ENCODE measurements around the gene PPP1R10. TPM values are rescaled to one million over a fixed set of nuclear protein-coding genes. Genes with fewer than 3 reads are reported as not detected.

The PPP1R10 gene
- polyA plus RNA-seq, 1 donor (not counting 4 experiments of a cell fraction or from before 2014, with no cell fraction given): 36.6 TPM

GRCh38 chr6:30625511-30625910 lies 8.5 kb upstream of the PPP1R10 start:
- no peak overlapping the region for H3K27ac ChIP-seq (ENCODE audit: control insufficient read depth, insufficient read depth, low read length)
- no peak overlapping the region for H3K4me3 ChIP-seq (ENCODE audit: control insufficient read depth in 2 of 3, extremely low read depth in 1 of 3, insufficient read depth in 2 of 3, low read depth in 1 of 3, low read length in 3 of 3)
- no peak for FAIRE-seq

GRCh38 chr6:30619561-30619960 lies 2.5 kb upstream of the PPP1R10 start:
- peaks cover under 1% of the 10 kb centered on the region for H3K9me1 ChIP-seq (ENCODE audit: control insufficient read depth, extremely low read depth, insufficient read depth, low read length)
- no peaks in the 10 kb centered on the region for H3K27me3 ChIP-seq (ENCODE audit: control insufficient read depth, extremely low read depth, insufficient read depth, low read length)
- H3K4me2 ChIP-seq (ENCODE audit: control insufficient read depth, extremely low read depth, insufficient read depth, low read depth, low read length): no peak overlapping the region
- no peak for TF ChIP-seq EZH2 (IDR thresholded peaks at IDR 0.05; ENCODE audit: low read length)
- TF ChIP-seq CTCF (optimal IDR thresholded peaks at IDR 0.05 in 1 of 3, IDR thresholded peaks at IDR 0.05 in 1 of 3, conservative IDR thresholded peaks at IDR 0.05 in 1 of 3; ENCODE audit: extremely low read depth in 1 of 3, insufficient read depth in 2 of 3, low read length in 3 of 3): no peak
- peaks cover 31% of the 10 kb centered on the region for H3K79me2 ChIP-seq (ENCODE audit: control insufficient read depth, insufficient read depth, low read length)
- H3K4me3 ChIP-seq (ENCODE audit: control insufficient read depth in 2 of 3, extremely low read depth in 1 of 3, insufficient read depth in 2 of 3, low read depth in 1 of 3, low read length in 3 of 3): no peak overlapping the region
- no peaks in the 10 kb centered on the region for H3K9me3 ChIP-seq (ENCODE audit: control insufficient read depth, low read depth, low read length)
- peaks cover 5% of the 10 kb centered on the region for H3K4me1 ChIP-seq (ENCODE audit: control insufficient read depth, extremely low read depth, insufficient read depth, low read length)
- H3K36me3 ChIP-seq (ENCODE audit: control insufficient read depth in 2 of 2, extremely low read depth in 1 of 2, insufficient read depth in 2 of 2, low read length in 2 of 2): peaks cover 19 to 29% of the 10 kb centered on the region in 2 experiments
- dilution Hi-C loops (cut with MboI; ENCODE audit: extremely low pct_ligation_motif_present, low sequenced_read_pairs): no loop called here
- DNase-seq (ENCODE audit: low read depth, low spot score) (no peak), FAIRE-seq (no peak)
- no peak overlapping the region for H3K27ac ChIP-seq (ENCODE audit: control insufficient read depth, insufficient read depth, low read length)
- H4K20me1 ChIP-seq (ENCODE audit: control insufficient read depth, extremely low read depth, insufficient read depth, low read length): no peaks in the 10 kb centered on the region
- no peak overlapping the region for H2AFZ ChIP-seq (ENCODE audit: control insufficient read depth, low read length)
- no peak overlapping the region for H3K9ac ChIP-seq (ENCODE audit: control insufficient read depth, extremely low read depth, insufficient read depth, low read length)

More at GRCh38 chr6:30625511-30625910, 8.5 kb upstream of the PPP1R10 start:
- DNase-seq (ENCODE audit: low read depth, low spot score): no peak
- no peak overlapping the region for H3K4me2 ChIP-seq (ENCODE audit: control insufficient read depth, extremely low read depth, insufficient read depth, low read depth, low read length)
- no peak overlapping the region for H2AFZ ChIP-seq (ENCODE audit: control insufficient read depth, low read length)
- TF ChIP-seq CTCF (optimal IDR thresholded peaks at IDR 0.05 in 1 of 3, IDR thresholded peaks at IDR 0.05 in 1 of 3, conservative IDR thresholded peaks at IDR 0.05 in 1 of 3; ENCODE audit: extremely low read depth in 1 of 3, insufficient read depth in 2 of 3, low read length in 3 of 3) (no peak), EZH2 (IDR thresholded peaks at IDR 0.05; ENCODE audit: low read length) (no peak)
- peaks cover 22 to 24% of the 10 kb centered on the region in 2 experiments for H3K36me3 ChIP-seq (ENCODE audit: control insufficient read depth in 2 of 2, extremely low read depth in 1 of 2, insufficient read depth in 2 of 2, low read length in 2 of 2)
- H3K79me2 ChIP-seq (ENCODE audit: control insufficient read depth, insufficient read depth, low read length): no peaks in the 10 kb centered on the region
- H3K9me1 ChIP-seq (ENCODE audit: control insufficient read depth, extremely low read depth, insufficient read depth, low read length): peaks cover 4% of the 10 kb centered on the region
- no peaks in the 10 kb centered on the region for H3K9me3 ChIP-seq (ENCODE audit: control insufficient read depth, low read depth, low read length)
- dilution Hi-C loops (cut with MboI; ENCODE audit: extremely low pct_ligation_motif_present, low sequenced_read_pairs): no loop called here
- H3K9ac ChIP-seq (ENCODE audit: control insufficient read depth, extremely low read depth, insufficient read depth, low read length): no peak overlapping the region
- H3K4me1 ChIP-seq (ENCODE audit: control insufficient read depth, extremely low read depth, insufficient read depth, low read length): peaks cover 12% of the 10 kb centered on the region
- no peaks in the 10 kb centered on the region for H3K27me3 ChIP-seq (ENCODE audit: control insufficient read depth, extremely low read depth, insufficient read depth, low read length)
- no peaks in the 10 kb centered on the region for H4K20me1 ChIP-seq (ENCODE audit: control insufficient read depth, extremely low read depth, insufficient read depth, low read length)

All from keratinocyte (primary cell).